WERI-Rb-1 (cell line): Measurements from ENCODE around the gene SH3PXD2B.

ENCODE experiments used
- DNase-seq: peaks from one replicate; pipeline ENCODE4 v3.0.0-alpha.2; 2020
- H3K27ac ChIP-seq: fragments of 250-450 bp; sonication (Bioruptor Pico); 2 replicates; pipeline ENCODE4 v1.5.1; 2020; ENCODE audit warnings: mild to moderate bottlenecking, moderate library complexity
- H3K27me3 ChIP-seq: fragments of 250-450 bp; sonication (Bioruptor Pico); 2 replicates; pipeline ENCODE4 v1.5.1; 2021; ENCODE audit warnings: mild to moderate bottlenecking, low read depth, moderate library complexity; ENCODE audit not compliant: insufficient read depth, severe bottlenecking
- H3K36me3 ChIP-seq: fragments of 250-450 bp; sonication (Bioruptor Pico); 2 replicates; pipeline ENCODE4 v1.5.1; 2020; ENCODE audit warnings: mild to moderate bottlenecking, moderate library complexity
- H3K4me3 ChIP-seq: 2 replicates; pipeline ENCODE4 v1.5.1; 2011; ENCODE audit warnings: low read depth, mild to moderate bottlenecking, control low read depth, low read length
- H3K9me3 ChIP-seq: fragments of 250-450 bp; sonication (Bioruptor Pico); 2 replicates; pipeline ENCODE4 v1.5.1; 2021; ENCODE audit warnings: mild to moderate bottlenecking, moderate library complexity; ENCODE audit not compliant: severe bottlenecking
- TF ChIP-seq, protein P1 (sequence below): IDR thresholded peaks from 2 replicates; pipeline ENCODE4 v1.5.1; 2011; ENCODE audit warnings: low read depth, mild to moderate bottlenecking, control low read depth, inconsistent platforms, low read length

The SH3PXD2B gene

DNA sequence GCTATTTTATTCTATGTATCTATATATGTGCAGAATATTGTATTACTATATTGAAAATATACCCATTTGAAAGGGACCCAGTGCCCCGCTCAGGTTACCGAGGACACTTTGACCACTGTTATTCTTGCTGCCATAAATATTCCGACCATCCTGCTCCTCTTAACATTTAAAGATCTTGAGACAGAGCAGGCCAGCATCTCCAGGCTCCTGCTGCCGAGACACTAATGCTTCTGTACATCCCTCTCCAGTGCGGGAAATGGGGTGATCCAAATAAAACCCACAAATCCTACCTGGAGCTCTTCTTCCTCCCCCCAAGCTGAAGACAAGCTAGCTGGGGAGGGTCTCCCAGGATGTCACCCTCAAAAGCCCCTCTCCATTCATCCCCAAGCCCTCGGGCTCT is 3.9 kb downstream of the SH3PXD2B start:
- Histone ChIP-seq H3K9me3 (no peaks in the 10 kb centered on the region), H3K4me3 (no peak overlapping the region), H3K36me3 (no peaks in the 10 kb centered on the region), H3K27me3 (no peaks in the 10 kb centered on the region), H3K27ac (no peak overlapping the region)
- DNase-seq, result no peak
- TF ChIP-seq, protein P1, sequence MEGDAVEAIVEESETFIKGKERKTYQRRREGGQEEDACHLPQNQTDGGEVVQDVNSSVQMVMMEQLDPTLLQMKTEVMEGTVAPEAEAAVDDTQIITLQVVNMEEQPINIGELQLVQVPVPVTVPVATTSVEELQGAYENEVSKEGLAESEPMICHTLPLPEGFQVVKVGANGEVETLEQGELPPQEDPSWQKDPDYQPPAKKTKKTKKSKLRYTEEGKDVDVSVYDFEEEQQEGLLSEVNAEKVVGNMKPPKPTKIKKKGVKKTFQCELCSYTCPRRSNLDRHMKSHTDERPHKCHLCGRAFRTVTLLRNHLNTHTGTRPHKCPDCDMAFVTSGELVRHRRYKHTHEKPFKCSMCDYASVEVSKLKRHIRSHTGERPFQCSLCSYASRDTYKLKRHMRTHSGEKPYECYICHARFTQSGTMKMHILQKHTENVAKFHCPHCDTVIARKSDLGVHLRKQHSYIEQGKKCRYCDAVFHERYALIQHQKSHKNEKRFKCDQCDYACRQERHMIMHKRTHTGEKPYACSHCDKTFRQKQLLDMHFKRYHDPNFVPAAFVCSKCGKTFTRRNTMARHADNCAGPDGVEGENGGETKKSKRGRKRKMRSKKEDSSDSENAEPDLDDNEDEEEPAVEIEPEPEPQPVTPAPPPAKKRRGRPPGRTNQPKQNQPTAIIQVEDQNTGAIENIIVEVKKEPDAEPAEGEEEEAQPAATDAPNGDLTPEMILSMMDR, result no peak

DNA sequence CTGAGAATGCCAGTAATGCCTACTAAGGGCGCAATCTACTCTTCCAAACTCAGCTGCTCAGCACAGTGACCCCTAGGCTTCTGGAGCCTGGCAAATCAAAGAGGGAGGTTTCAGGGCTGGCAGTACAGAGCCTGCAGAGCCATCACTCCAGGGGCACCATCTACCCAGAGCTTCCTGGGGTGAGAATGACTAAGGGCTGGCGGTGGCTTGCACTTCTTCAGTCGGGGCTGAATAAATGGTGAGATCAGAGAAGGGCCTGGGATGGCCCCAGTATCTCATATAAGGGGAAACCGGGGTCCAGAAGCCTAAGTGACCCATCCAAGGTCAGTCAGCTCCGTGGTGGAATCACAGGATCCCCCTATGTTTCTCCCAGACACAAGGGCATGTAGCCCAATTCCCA is 5.3 kb downstream of the SH3PXD2B start:
- Histone ChIP-seq H3K27ac (no peak overlapping the region), H3K9me3 (no peaks in the 10 kb centered on the region), H3K4me3 (no peak overlapping the region), H3K27me3 (no peaks in the 10 kb centered on the region), H3K36me3 (no peaks in the 10 kb centered on the region)
- DNase-seq, result no peak
- TF ChIP-seq, protein P1, result no peak

DNA sequence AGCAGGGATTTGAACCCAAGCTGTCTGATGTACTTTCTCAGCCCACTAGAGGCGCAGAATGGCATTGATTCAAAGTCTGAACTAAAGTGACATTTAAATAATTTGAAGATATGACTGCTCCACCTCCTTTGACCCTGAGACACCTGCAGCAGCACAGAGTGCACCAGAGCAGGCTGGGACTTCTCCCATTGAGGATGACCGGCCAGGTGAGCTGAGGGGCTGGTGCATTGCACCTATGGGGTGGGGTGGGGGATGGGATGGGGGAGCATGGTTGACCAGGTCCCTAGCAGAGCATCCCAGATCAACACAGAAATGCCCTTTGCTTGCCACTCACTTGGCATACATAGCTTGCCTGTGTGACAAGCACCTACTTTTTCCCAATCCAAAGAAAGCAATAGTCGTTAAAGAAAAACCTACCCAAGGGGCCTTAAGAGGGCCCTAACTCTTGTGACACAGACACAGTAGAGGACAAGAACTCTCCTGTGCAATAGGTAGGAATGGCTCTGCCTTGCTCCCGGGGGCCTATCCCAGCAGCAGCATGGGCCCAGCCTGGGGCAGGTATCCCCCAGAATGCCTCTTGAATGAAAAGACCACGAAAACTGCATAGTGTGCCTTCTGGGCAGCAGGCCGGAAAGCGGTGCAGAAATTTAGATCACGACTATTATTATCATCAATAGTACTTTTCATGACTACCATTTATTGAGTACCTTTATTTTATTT is 6.5 kb downstream of the SH3PXD2B start:
- Histone ChIP-seq H3K27me3 (no peaks in the 10 kb centered on the region), H3K36me3 (no peaks in the 10 kb centered on the region), H3K9me3 (no peaks in the 10 kb centered on the region), H3K27ac (no peak overlapping the region), H3K4me3 (no peak overlapping the region)
- TF ChIP-seq, protein P1, result no peak
- DNase-seq, result no peak

DNA sequence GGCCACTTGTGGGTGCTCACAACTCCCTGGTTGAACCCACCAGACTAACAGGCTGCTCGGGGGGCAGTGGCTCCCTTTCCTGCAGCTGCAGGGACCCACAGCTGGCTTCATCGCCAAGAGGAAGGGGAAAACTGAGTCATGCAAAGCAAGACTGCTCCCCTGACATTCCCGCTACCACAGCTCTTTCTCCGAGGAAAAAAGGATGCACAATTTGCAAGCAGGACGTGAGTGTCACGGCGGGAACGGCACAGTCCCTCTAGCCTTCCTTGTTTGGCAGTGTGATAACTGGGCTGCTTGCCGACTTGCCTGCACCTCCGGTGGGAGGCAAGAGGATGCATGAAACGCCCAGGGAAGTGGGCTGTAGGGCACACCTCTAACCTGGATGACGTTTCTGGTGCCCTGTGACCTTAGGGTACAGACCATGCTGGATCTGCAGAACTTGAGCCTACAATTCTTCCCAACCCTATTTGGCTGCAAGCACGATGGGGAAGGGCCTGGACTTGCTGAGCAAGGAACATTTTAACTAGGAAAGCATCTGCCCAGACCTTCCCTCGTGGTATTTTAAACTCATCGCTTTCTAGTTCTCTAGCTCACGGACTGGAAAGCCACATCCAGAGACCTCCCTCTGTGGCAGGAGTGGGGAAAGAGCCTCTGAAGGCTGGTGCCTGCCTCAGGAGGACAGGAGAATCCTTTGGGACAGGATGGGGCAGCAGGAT is 7.8 kb downstream of the SH3PXD2B start:
- Histone ChIP-seq H3K9me3 (no peaks in the 10 kb centered on the region), H3K27ac (no peak overlapping the region), H3K27me3 (no peaks in the 10 kb centered on the region), H3K36me3 (no peaks in the 10 kb centered on the region), H3K4me3 (no peak overlapping the region)
- TF ChIP-seq, protein P1, result no peak
- no peak for DNase-seq

DNA sequence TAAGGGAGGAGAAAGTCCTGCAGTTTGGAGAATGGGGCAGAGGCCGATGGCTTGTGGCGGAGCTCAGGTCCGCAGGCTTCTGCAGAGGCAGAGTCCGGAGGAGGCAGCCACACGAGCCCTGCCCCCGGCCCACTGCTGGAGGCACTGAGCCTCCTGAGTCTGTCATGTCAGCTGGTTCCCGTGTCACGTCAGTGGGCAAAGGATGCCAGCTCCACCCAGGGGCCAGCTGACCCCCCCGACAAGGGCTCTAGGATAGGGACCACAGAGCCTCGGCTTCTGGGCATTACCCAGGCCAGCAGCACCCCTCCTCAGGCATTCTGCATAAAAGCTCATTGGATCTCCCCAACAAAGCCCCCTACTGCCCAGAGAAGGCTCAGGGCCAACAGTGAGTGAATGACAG is 8.5 kb downstream of the SH3PXD2B start:
- Histone ChIP-seq H3K4me3 (no peak overlapping the region), H3K9me3 (no peaks in the 10 kb centered on the region), H3K27ac (no peak overlapping the region), H3K36me3 (no peaks in the 10 kb centered on the region), H3K27me3 (no peaks in the 10 kb centered on the region)
- no peak for DNase-seq
- TF ChIP-seq, protein P1, result no peak
